HepG2 (cell line): ENCODE data around the gene INO80B. TPM values are rescaled to one million over a fixed set of nuclear protein-coding genes. Genes with fewer than 3 reads are reported as not detected.

ENCODE experiments used
- DDIT3 ChIP-seq: sonication (generic); formaldehyde crosslinking; IDR thresholded peaks from 2 replicates; pipeline ENCODE4 v1.4.0; 2020; ENCODE audit warnings: mild to moderate bottlenecking, missing genetic modification reagents
- TFDP2 ChIP-seq: sonication (generic); formaldehyde crosslinking; IDR thresholded peaks from 2 replicates; pipeline ENCODE4 v1.4.0; 2020; ENCODE audit warnings: missing genetic modification reagents
- ZBTB40 ChIP-seq, 2 experiments: fragments of 450-650 bp in 1 of 2; sonication (generic) in 1 of 2; formaldehyde crosslinking in 1 of 2; IDR thresholded peaks; 2 replicates each; pipeline versions ENCODE4 v1.6.1 to v1.8.0; 2016 to 2022; ENCODE audit warnings: antibody characterized with exemption in 1 of 2, mild to moderate bottlenecking in 1 of 2, missing genetic modification reagents in 1 of 2
- ZNF253 ChIP-seq: sonication (generic); formaldehyde crosslinking; IDR thresholded peaks from 2 replicates; pipeline ENCODE4 v1.8.0; 2022; ENCODE audit warnings: mild to moderate bottlenecking, missing genetic modification reagents, borderline replicate concordance
- ZNF263 ChIP-seq: sonication (generic); formaldehyde crosslinking; IDR thresholded peaks from 2 replicates; pipeline ENCODE4 v1.4.0; 2020; ENCODE audit warnings: missing genetic modification reagents
- ZNF318 ChIP-seq: sonication (generic); formaldehyde crosslinking; IDR thresholded peaks from 2 replicates; pipeline ENCODE4 v1.4.0; 2020; ENCODE audit warnings: mild to moderate bottlenecking, missing genetic modification reagents
- ZNF775 ChIP-seq: sonication (generic); formaldehyde crosslinking; IDR thresholded peaks from 2 replicates; pipeline ENCODE4 v1.4.0; 2020; ENCODE audit warnings: missing genetic modification reagents, mild to moderate bottlenecking, moderate library complexity, borderline replicate concordance
- ZNF792 ChIP-seq: IDR thresholded peaks from 2 replicates; pipeline ENCODE4 v1.6.1; 2016
- polyA plus RNA-seq, 8 experiments: library from polyadenylated mRNA; depleted of rRNA in 3 of 8; stranded (reverse) in 7 of 8; unstranded in 1 of 8; fragments of >200 nt; fragmentation: Illumina TruSeq in 4 of 8; extraction: Trizol in 4 of 8; gene quantifications; 2 replicates each; pipeline versions ENCODE4 v1.2.1 to v1.2.3, GENCODE V29; 2011 to 2016; ENCODE audit warnings: low read depth in 4 of 8, missing spikeins in 1 of 8, mixed read lengths in 1 of 8; ENCODE audit not compliant: insufficient read depth in 1 of 8
- total RNA-seq, 5 experiments: library from RNA; depleted of rRNA; stranded (reverse); fragments of >200 nt; fragmentation: Illumina TruSeq; extraction: Trizol; gene quantifications; 2 replicates each; pipeline ENCODE4 v1.2.3, GENCODE V29; 2016; ENCODE audit warnings: low read depth in 1 of 5

INO80B gene
- total and polyA plus RNA-seq, 2 of the 13 experiments (the other 11 are each of a cell fraction or from before 2014, with no cell fraction given): 6.2 to 14.5 TPM

- TF ChIP-seq ZBTB40 (IDR thresholded peaks at IDR 0.05): peak; percentile 55
- TF ChIP-seq ZBTB40 (CRISPR knock-in tag; IDR thresholded peaks at IDR 0.05): peak; percentile 64; the same call in 1 of the 2 replicates
- peak; percentile 95 for TF ChIP-seq ZNF263 (CRISPR knock-in tag)
- TF ChIP-seq ZNF792: no peak; the same call in 1 of the 2 replicates
- TF ChIP-seq ZNF253 (CRISPR knock-in tag): no peak
- peak; percentile 88 for TF ChIP-seq TFDP2 (CRISPR knock-in tag)
- no peak for TF ChIP-seq ZNF775 (CRISPR knock-in tag)
- no peak; the same call in 1 of the 2 replicates for TF ChIP-seq ZNF318
- no peak for TF ChIP-seq DDIT3 (CRISPR knock-in tag)
Observed at GRCh38 chr2:74482801-74483674, 28.2 kb downstream of the INO80B start, which contains the start of the genes CCDC142 and TTC31 (continued).
